T-helper 17 cell (primary cell): ENCODE data around the gene MEF2C. TPM values are rescaled to one million over a fixed set of nuclear protein-coding genes. Genes with fewer than 3 reads are reported as not detected.
"Not testable (repeated sequence)": the region's sequence is repeated elsewhere in the genome, so short reads cannot be mapped to it uniquely, and the experiment has no call there.

Experiments used
- ATAC-seq: fragments of 150-1000 bp; cut with Tn5 transposase; 2 replicates; pipeline ENCODE4 v1.10.0; 2021; ENCODE audit warnings: mild to moderate bottlenecking, moderate library complexity
- DNase-seq, 3 donors: peaks; one replicate each; pipeline versions ENCODE4 v3.0.0 to v3.0.0-alpha.2; 2020 to 2021
- H3K9me3 ChIP-seq: one replicate; pipeline ENCODE4 v1.7.0; 2013; ENCODE audit warnings: low read length, mild to moderate bottlenecking; ENCODE audit not compliant: control insufficient read depth, poor library complexity, severe bottlenecking
- H3K27ac Mint-ChIP-seq: one replicate; pipeline ENCODE4 v1.8.0; 2022; ENCODE audit warnings: mild to moderate bottlenecking, moderate library complexity, mixed read lengths
- H3K27me3 Mint-ChIP-seq: one replicate; pipeline ENCODE4 v1.8.0; 2022; ENCODE audit warnings: mixed read lengths
- H3K36me3 Mint-ChIP-seq: one replicate; pipeline ENCODE4 v1.8.0; 2022; ENCODE audit warnings: low read depth, mixed read lengths
- H3K4me1 Mint-ChIP-seq: one replicate; pipeline ENCODE4 v1.8.0; 2022; ENCODE audit warnings: mild to moderate bottlenecking, mixed read lengths
- H3K4me3 Mint-ChIP-seq: one replicate; pipeline ENCODE4 v1.8.0; 2022; ENCODE audit warnings: mild to moderate bottlenecking, moderate library complexity, mixed read lengths
- total RNA-seq, 4 donors: library from RNA in 2 of 4; stranded (reverse) in 2 of 4; gene quantifications; one replicate each; pipeline ENCODE4 v1.2.3 and lab custom pipeline; 2022 to 2026

Gene MEF2C
- total RNA-seq, 2 donors from 2014 or later: 10.9 to 11.9 TPM

GRCh38 chr5:88813805-88814575 is 69.0 kb downstream of the MEF2C start:
- Mint-ChIP-seq H3K27ac (no peak overlapping the region), H3K4me3 (no peak overlapping the region), H3K27me3 (peaks cover 13% of the 10 kb centered on the region), H3K4me1 (peaks cover 2% of the 10 kb centered on the region), H3K36me3 (no peaks in the 10 kb centered on the region)
- ATAC-seq (no peak), DNase-seq (no peak)
- no peaks in the 10 kb centered on the region for H3K9me3 ChIP-seq

GRCh38 chr5:88813244-88813643 is 69.7 kb downstream of the MEF2C start:
- no peaks in the 10 kb centered on the region for H3K36me3 Mint-ChIP-seq
- H3K27me3 Mint-ChIP-seq: peaks cover 6% of the 10 kb centered on the region
- H3K27ac Mint-ChIP-seq: no peak overlapping the region
- ATAC-seq (no peak), DNase-seq (no peak)
- no peaks in the 10 kb centered on the region for H3K4me1 Mint-ChIP-seq
- H3K9me3 ChIP-seq: no peaks in the 10 kb centered on the region
- no peak overlapping the region for H3K4me3 Mint-ChIP-seq

- Mint-ChIP-seq H3K36me3 (no peaks in the 10 kb centered on the region), H3K4me1 (peaks cover 4% of the 10 kb centered on the region), H3K27me3 (peaks cover 6% of the 10 kb centered on the region), H3K27ac (no peak overlapping the region), H3K4me3 (no peak overlapping the region)
- ATAC-seq (no peak), DNase-seq (no peak)
- H3K9me3 ChIP-seq: no peaks in the 10 kb centered on the region
Measured at GRCh38 chr5:88808153-88808552, 74.8 kb downstream of the MEF2C start.

GRCh38 chr5:88807327-88807726 is 75.7 kb downstream of the MEF2C start:
- no peak for DNase-seq
- Mint-ChIP-seq H3K27me3 (no peaks in the 10 kb centered on the region), H3K36me3 (no peaks in the 10 kb centered on the region), H3K4me1 (peaks cover 4% of the 10 kb centered on the region), H3K27ac (no peak overlapping the region), H3K4me3 (no peak overlapping the region)
- ATAC-seq: no peak
- no peaks in the 10 kb centered on the region for H3K9me3 ChIP-seq

GRCh38 chr5:88806338-88806737 is 76.6 kb downstream of the MEF2C start:
- H3K27ac Mint-ChIP-seq: no peak overlapping the region
- no peaks in the 10 kb centered on the region for H3K9me3 ChIP-seq
- H3K4me3 Mint-ChIP-seq: no peak overlapping the region
- H3K4me1 Mint-ChIP-seq: peaks cover 4% of the 10 kb centered on the region
- ATAC-seq: no peak
- H3K36me3 Mint-ChIP-seq: no peaks in the 10 kb centered on the region
- no peak for DNase-seq
- H3K27me3 Mint-ChIP-seq: peaks cover 8% of the 10 kb centered on the region

GRCh38 chr5:88805151-88805784 is 77.7 kb downstream of the MEF2C start:
- DNase-seq (no peak), ATAC-seq (no peak)
- H3K27ac Mint-ChIP-seq: no peak overlapping the region
- peaks cover 8% of the 10 kb centered on the region for H3K27me3 Mint-ChIP-seq
- H3K9me3 ChIP-seq: no peaks in the 10 kb centered on the region
- H3K36me3 Mint-ChIP-seq: no peaks in the 10 kb centered on the region
- H3K4me3 Mint-ChIP-seq: no peak overlapping the region
- peaks cover 4% of the 10 kb centered on the region for H3K4me1 Mint-ChIP-seq

- ATAC-seq: no peak
- no peaks in the 10 kb centered on the region for H3K9me3 ChIP-seq
- Mint-ChIP-seq H3K27me3 (peaks cover 8% of the 10 kb centered on the region), H3K36me3 (no peaks in the 10 kb centered on the region), H3K27ac (no peak overlapping the region), H3K4me3 (no peak overlapping the region), H3K4me1 (peaks cover 4% of the 10 kb centered on the region)
- DNase-seq: no peak
Measured at GRCh38 chr5:88804444-88804843, 78.5 kb downstream of the MEF2C start.

GRCh38 chr5:88803309-88803708 is 79.7 kb downstream of the MEF2C start:
- Mint-ChIP-seq H3K4me1 (peaks cover 4% of the 10 kb centered on the region), H3K36me3 (no peaks in the 10 kb centered on the region), H3K27ac (no peak overlapping the region), H3K27me3 (peaks cover 8% of the 10 kb centered on the region), H3K4me3 (no peak overlapping the region)
- ATAC-seq (no peak), DNase-seq (no peak)
- H3K9me3 ChIP-seq: no peaks in the 10 kb centered on the region

- DNase-seq: no peak
- Mint-ChIP-seq H3K36me3 (no peaks in the 10 kb centered on the region), H3K27me3 (peaks cover 8% of the 10 kb centered on the region), H3K4me3 (no peak overlapping the region), H3K27ac (no peak overlapping the region), H3K4me1 (no peaks in the 10 kb centered on the region)
- no peaks in the 10 kb centered on the region for H3K9me3 ChIP-seq
- ATAC-seq: no peak
Measured at GRCh38 chr5:88799938-88800535, 82.9 kb downstream of the MEF2C start.

- H3K4me3 Mint-ChIP-seq, H3K27ac Mint-ChIP-seq, H3K4me1 Mint-ChIP-seq, ATAC-seq, H3K36me3 Mint-ChIP-seq, DNase-seq, H3K9me3 ChIP-seq, H3K27me3 Mint-ChIP-seq: not testable (repeated sequence)
Measured at GRCh38 chr5:88798933-88799332, 84.1 kb downstream of the MEF2C start.

- DNase-seq: not testable (repeated sequence)
Measured at GRCh38 chr5:88793797-88794196, 89.2 kb downstream of the MEF2C start.

GRCh38 chr5:88792144-88792840 is 90.7 kb downstream of the MEF2C start:
- ATAC-seq (no peak), DNase-seq (no peak)
- Mint-ChIP-seq H3K4me1 (no peaks in the 10 kb centered on the region), H3K4me3 (no peak overlapping the region), H3K27ac (no peak overlapping the region), H3K27me3 (no peaks in the 10 kb centered on the region), H3K36me3 (no peaks in the 10 kb centered on the region)
- no peaks in the 10 kb centered on the region for H3K9me3 ChIP-seq

More at GRCh38 chr5:88793797-88794196, 89.2 kb downstream of the MEF2C start:
- H3K27me3 Mint-ChIP-seq, H3K4me1 Mint-ChIP-seq, H3K27ac Mint-ChIP-seq, H3K4me3 Mint-ChIP-seq, H3K9me3 ChIP-seq, ATAC-seq, H3K36me3 Mint-ChIP-seq: not testable (repeated sequence)

- DNase-seq (no peak), ATAC-seq (no peak)
- Mint-ChIP-seq H3K4me1 (peaks cover 4% of the 10 kb centered on the region), H3K27ac (no peak overlapping the region), H3K4me3 (no peak overlapping the region), H3K27me3 (no peaks in the 10 kb centered on the region), H3K36me3 (no peaks in the 10 kb centered on the region)
- no peaks in the 10 kb centered on the region for H3K9me3 ChIP-seq
Measured at GRCh38 chr5:88787856-88788255, 95.1 kb downstream of the MEF2C start.
